OCI-LY1 (cell line): Measurements from ENCODE around the gene ATP9B.

Experiments used
- H2AFZ ChIP-seq: fragments of 200-600 bp; sonication (generic), shearing (Covaris generic); 2 replicates; pipeline ENCODE4 v1.6.0; 2014; ENCODE audit warnings: antibody characterized with exemption, mild to moderate bottlenecking, low read length
- H3F3A ChIP-seq: fragments of 200-600 bp; sonication (generic), shearing (Covaris generic); 2 replicates; pipeline ENCODE4 v1.6.0; 2014; ENCODE audit warnings: mild to moderate bottlenecking, antibody characterized with exemption, low read length, moderate library complexity; ENCODE audit not compliant: insufficient read depth
- H3K27ac ChIP-seq: fragments of 200-600 bp; sonication (generic); 2 replicates; pipeline ENCODE4 v1.5.1; 2014; ENCODE audit warnings: low read length, mixed run types, mild to moderate bottlenecking, low read depth; ENCODE audit not compliant: poor library complexity, severe bottlenecking
- H3K27me3 ChIP-seq: fragments of 200-600 bp; sonication (generic); 2 replicates; pipeline ENCODE4 v1.6.0; 2014; ENCODE audit warnings: antibody characterized with exemption, mild to moderate bottlenecking, low read length, moderate library complexity; ENCODE audit not compliant: insufficient read depth
- H3K36me3 ChIP-seq: fragments of 200-600 bp; sonication (generic); 2 replicates; pipeline ENCODE4 v1.6.1; 2014; ENCODE audit warnings: mild to moderate bottlenecking, antibody characterized with exemption, low read length, moderate library complexity, mixed read lengths; ENCODE audit not compliant: insufficient read depth
- H3K4me1 ChIP-seq: fragments of 200-600 bp; sonication (generic); 2 replicates; pipeline ENCODE4 v1.5.1; 2014; ENCODE audit warnings: mild to moderate bottlenecking, low read length, moderate library complexity; ENCODE audit not compliant: insufficient read depth, severe bottlenecking
- H3K4me2 ChIP-seq: fragments of 200-600 bp; sonication (generic), shearing (Covaris generic); 2 replicates; pipeline ENCODE4 v1.6.1; 2014; ENCODE audit warnings: low read length
- H3K4me3 ChIP-seq: fragments of 200-600 bp; sonication (generic); 2 replicates; pipeline ENCODE4 v1.5.1; 2014; ENCODE audit warnings: low read length, low read depth, mild to moderate bottlenecking, mixed read lengths; ENCODE audit not compliant: poor library complexity, severe bottlenecking
- H3K79me2 ChIP-seq: fragments of 200-600 bp; shearing (Covaris generic); 2 replicates; pipeline ENCODE4 v1.6.1; 2016; ENCODE audit warnings: mixed run types, low read length, mixed read lengths; ENCODE audit not compliant: insufficient read depth
- H3K9ac ChIP-seq: fragments of 200-600 bp; sonication (generic), shearing (Covaris generic); 2 replicates; pipeline ENCODE4 v1.6.1; 2014; ENCODE audit warnings: mild to moderate bottlenecking, low read length, mixed read lengths
- H3K9me2 ChIP-seq: fragments of 200-600 bp; sonication (generic), shearing (Covaris generic); 2 replicates; pipeline ENCODE4 v1.6.1; 2014; ENCODE audit warnings: low read depth, mild to moderate bottlenecking, low read length, mixed read lengths
- H3K9me3 ChIP-seq: fragments of 200-600 bp; shearing (Covaris generic); 2 replicates; pipeline ENCODE4 v1.6.1; 2014; ENCODE audit warnings: low read length, mixed read lengths
- H4K20me1 ChIP-seq: fragments of 200-600 bp; sonication (generic), shearing (Covaris generic); 2 replicates; pipeline ENCODE4 v1.6.0; 2016; ENCODE audit warnings: mild to moderate bottlenecking, low read length; ENCODE audit not compliant: insufficient read depth
- EZH2 ChIP-seq: fragments of 200-600 bp; sonication (generic), shearing (Covaris generic); IDR thresholded peaks from 2 replicates; pipeline ENCODE4 v1.8.0; 2017; ENCODE audit warnings: borderline replicate concordance, mixed run types, mild to moderate bottlenecking, antibody characterized with exemption, low read length, moderate library complexity, mixed read lengths
- TF ChIP-seq, protein P1 (sequence below): fragments of 200-600 bp; sonication (generic), shearing (Covaris generic); IDR thresholded peaks from 2 replicates; pipeline ENCODE4 v1.5.1; 2017; ENCODE audit warnings: mild to moderate bottlenecking, antibody characterized with exemption, low read length, moderate library complexity, mixed read lengths

The ATP9B gene

DNA sequence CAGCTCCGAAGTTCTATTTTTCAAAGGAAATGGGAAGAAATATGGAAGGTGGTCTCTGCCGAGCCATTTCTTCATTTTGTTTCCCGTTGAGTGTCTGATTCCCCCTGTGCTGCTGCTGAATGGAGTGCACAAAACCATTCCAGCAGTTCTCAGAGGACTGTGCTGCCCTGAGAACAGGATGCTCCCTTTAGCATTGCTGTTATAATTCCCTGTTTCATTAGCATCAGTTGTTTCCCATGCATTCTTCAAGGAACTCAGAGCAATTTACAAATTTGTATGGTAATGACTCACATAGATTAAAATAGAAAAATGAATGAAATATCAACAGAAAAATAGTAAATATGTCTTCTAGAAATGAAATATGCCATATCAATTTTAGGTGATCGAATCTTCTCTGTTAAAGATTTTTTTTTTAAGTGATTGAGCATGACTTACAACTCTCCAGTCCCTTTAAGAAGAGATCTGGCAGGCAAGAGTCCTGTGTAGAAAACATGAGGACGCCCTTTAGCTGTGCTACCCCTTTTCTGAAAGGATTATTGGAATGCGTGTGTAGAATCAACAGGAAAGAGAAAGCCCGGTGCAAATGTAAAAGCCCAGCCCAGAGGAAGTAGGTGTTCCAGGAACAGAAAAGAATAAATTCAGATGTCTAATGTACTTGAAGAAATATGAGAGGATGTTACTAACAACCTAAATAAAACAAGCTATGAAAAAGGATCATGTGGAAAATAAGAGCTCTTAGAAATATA, 118.5 kb downstream of the ATP9B start:
- peaks cover 4% of the 10 kb centered on the region for H3K4me1 ChIP-seq
- H4K20me1 ChIP-seq: no peaks in the 10 kb centered on the region
- H2AFZ ChIP-seq: no peak overlapping the region
- no peaks in the 10 kb centered on the region for H3K27me3 ChIP-seq
- TF ChIP-seq EZH2: no peak
- TF ChIP-seq, protein P1, sequence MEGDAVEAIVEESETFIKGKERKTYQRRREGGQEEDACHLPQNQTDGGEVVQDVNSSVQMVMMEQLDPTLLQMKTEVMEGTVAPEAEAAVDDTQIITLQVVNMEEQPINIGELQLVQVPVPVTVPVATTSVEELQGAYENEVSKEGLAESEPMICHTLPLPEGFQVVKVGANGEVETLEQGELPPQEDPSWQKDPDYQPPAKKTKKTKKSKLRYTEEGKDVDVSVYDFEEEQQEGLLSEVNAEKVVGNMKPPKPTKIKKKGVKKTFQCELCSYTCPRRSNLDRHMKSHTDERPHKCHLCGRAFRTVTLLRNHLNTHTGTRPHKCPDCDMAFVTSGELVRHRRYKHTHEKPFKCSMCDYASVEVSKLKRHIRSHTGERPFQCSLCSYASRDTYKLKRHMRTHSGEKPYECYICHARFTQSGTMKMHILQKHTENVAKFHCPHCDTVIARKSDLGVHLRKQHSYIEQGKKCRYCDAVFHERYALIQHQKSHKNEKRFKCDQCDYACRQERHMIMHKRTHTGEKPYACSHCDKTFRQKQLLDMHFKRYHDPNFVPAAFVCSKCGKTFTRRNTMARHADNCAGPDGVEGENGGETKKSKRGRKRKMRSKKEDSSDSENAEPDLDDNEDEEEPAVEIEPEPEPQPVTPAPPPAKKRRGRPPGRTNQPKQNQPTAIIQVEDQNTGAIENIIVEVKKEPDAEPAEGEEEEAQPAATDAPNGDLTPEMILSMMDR: no peak
- peaks cover 20% of the 10 kb centered on the region; the same call in 1 of the 2 replicates for H3K36me3 ChIP-seq
- no peaks in the 10 kb centered on the region; the same call in 1 of the 2 replicates for H3F3A ChIP-seq
- no peaks in the 10 kb centered on the region for H3K79me2 ChIP-seq
- H3K4me2 ChIP-seq: no peak overlapping the region
- H3K27ac ChIP-seq: no peak overlapping the region
- H3K9ac ChIP-seq: no peak overlapping the region
- H3K4me3 ChIP-seq: no peak overlapping the region
- H3K9me2 ChIP-seq: no peaks in the 10 kb centered on the region
- H3K9me3 ChIP-seq: no peaks in the 10 kb centered on the region; the same call in 1 of the 2 replicates

DNA sequence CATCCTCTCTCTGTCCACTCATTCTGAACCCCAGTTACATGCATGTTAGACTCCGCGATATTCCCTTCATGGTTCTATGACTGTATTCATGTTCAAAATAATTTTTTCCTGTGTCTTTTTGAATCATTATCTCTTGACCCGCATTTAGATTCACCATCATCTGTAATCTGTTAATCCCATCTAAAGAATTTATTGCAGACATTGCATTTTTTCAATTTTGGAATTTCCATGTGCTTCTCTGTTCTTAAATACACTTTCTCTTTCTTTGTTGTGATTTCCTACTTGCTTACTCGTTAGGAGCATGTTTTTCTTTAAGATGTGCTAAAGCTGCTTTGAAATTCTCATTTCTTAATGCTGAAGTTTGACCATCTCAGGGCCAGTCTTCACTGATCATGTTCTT, 122.2 kb downstream of the ATP9B start:
- H3K9me3 ChIP-seq: no peaks in the 10 kb centered on the region; the same call in 1 of the 2 replicates
- H3K79me2 ChIP-seq: no peaks in the 10 kb centered on the region
- H3K9me2 ChIP-seq: no peaks in the 10 kb centered on the region
- no peak overlapping the region for H2AFZ ChIP-seq
- no peak overlapping the region for H3K4me3 ChIP-seq
- H3F3A ChIP-seq: no peaks in the 10 kb centered on the region; the same call in 1 of the 2 replicates
- H3K4me2 ChIP-seq: no peak overlapping the region
- H4K20me1 ChIP-seq: no peaks in the 10 kb centered on the region
- H3K9ac ChIP-seq: no peak overlapping the region
- TF ChIP-seq, protein P1: no peak
- TF ChIP-seq EZH2: no peak
- no peak overlapping the region for H3K27ac ChIP-seq
- peaks cover 38% of the 10 kb centered on the region; the same call in 1 of the 2 replicates for H3K36me3 ChIP-seq
- no peaks in the 10 kb centered on the region for H3K27me3 ChIP-seq
- peaks cover 18% of the 10 kb centered on the region for H3K4me1 ChIP-seq

DNA sequence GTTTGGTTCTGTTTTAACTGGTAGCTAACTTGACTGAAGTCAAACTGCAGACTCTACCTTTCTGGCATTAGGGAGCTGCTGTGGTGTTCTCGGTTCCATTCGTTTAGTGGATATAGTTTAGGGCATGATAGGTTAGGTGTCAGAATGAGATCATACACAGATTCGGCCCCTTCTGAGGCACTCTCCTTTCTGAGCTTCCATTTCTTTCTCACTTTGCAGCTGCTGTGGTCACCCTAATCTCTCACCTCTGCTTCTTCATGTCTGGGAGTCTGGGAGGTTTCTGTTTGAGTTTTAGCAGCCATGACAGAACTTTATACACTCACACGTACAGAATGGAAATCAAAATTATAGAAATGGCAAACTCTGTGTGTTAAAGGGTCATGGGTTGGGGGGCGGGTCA, 122.8 kb downstream of the ATP9B start:
- Histone ChIP-seq H2AFZ (no peak overlapping the region), H3K4me1 (peaks cover 18% of the 10 kb centered on the region)

More for the DNA sequence above, 122.8 kb downstream of the ATP9B start:
- Histone ChIP-seq H3K9me3 (no peaks in the 10 kb centered on the region; the same call in 1 of the 2 replicates), H3K9me2 (no peaks in the 10 kb centered on the region), H3K79me2 (no peaks in the 10 kb centered on the region), H3K36me3 (peaks cover 36% of the 10 kb centered on the region; the same call in 1 of the 2 replicates), H3F3A (no peaks in the 10 kb centered on the region; the same call in 1 of the 2 replicates), H3K27ac (no peak overlapping the region), H3K9ac (no peak overlapping the region), H3K27me3 (no peaks in the 10 kb centered on the region), H3K4me3 (no peak overlapping the region), H4K20me1 (no peaks in the 10 kb centered on the region), H3K4me2 (no peak overlapping the region)
- TF ChIP-seq, protein P1: no peak
- TF ChIP-seq EZH2: no peak
